Measurements from ENCODE around the gene NUDT16. TPM values are rescaled to one million over a fixed set of nuclear protein-coding genes. Genes with fewer than 3 reads are reported as not detected.
A peak's percentile ranks its signal among the peaks of the same experiment; 100 is the strongest.

Gene NUDT16
- polyA plus RNA-seq (2013) = 23.0 TPM

DNA sequence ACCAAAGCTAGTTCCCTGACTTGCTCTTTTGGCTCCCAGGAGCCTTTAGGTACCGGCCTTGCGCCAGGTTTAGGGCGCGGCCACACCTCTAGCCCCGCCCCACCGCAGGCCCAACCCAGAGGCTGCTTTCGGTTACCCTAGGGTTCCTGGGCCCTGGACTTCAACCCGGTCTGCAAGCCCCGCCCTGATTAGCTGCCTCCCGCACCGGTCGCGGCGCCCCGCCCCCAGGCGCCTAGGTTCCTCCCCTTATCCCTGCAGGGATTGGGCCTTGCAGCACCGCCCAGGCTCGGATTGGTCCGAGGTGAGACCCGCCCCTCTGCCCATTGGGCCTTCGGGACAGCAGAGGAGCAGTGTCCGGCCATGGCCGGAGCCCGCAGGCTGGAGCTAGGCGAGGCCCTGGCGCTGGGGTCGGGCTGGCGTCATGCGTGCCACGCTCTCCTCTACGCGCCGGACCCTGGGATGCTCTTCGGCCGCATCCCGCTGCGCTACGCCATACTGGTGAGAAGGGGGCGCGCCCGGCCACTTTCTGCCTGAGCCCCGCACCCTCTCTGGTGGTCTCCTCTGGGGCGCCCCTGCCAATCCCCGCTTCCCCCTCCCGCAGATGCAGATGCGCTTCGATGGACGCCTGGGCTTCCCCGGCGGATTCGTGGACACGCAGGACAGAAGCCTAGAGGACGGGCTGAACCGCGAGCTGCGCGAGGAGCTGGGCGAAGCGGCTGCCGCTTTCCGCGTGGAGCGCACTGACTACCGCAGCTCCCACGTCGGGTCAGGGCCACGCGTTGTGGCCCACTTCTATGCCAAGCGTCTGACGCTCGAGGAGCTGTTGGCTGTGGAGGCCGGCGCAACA lies at the start of gene NUDT16:
Gene NUDT16 (plus strand): TSS at position 330 of the 847 bp plus-strand sequence. CDS start 31 bp downstream, at position 361.
- CTCF ChIA-PET = interaction anchor here (1.0 to 1.8 kb wide), 5 partner anchors 11 to 414 kb away, joined by 3 to 4 read pairs (median 4); no protein-coding TSS in a partner anchor
- H3K4me3 ChIP-seq (ENCODE audit: control insufficient read depth in 1 of 7, extremely low read depth in 1 of 7, insufficient read depth in 4 of 7, low read depth in 2 of 7, low read length in 6 of 7) = peak within 1 kb of the TSS; percentile 80 to 97 (median 91)

DNA sequence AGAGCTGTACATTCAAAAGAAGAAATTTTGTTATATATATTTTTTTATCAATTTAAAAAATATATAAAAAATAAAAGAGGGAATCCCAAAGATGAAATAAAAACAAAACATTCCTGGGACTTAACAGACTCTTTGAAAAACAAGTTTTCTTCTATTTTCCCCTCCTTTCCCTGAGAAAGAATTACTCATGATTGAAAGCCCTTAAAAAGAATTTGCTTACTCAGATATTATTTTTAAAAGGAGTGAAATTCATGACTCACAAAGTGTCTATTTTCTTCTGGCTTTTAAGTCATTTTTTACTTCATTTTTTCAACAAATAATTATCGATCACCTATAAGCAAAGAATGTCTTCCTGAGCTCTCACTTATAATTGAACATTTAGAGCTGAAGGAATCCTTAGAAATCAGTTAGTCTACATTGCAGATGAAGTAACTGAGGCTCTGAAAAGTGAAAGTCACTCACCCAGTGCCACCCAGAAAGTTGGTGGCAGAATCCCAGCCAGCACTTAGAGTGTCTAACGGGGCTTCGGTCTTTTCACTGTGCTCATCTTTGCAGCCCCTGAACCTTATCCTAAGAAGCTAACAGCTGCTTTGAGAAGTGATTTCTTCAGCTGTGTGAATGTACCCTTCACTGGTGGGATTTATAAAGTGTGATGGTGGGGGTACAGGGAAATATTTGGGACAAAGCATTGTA lies 42.5 kb upstream of the NUDT16 start:
- Histone ChIP-seq H3K27me3 (replicated peaks in 2 of 5; ENCODE audit: control insufficient read depth in 4 of 5, insufficient read depth in 5 of 5, low read length in 4 of 5) (no peaks in the 10 kb centered on the region), H3K27ac (ENCODE audit: insufficient read depth in 1 of 2, low read depth in 1 of 2, low read length in 2 of 2, poor library complexity in 1 of 2, severe bottlenecking in 2 of 2) (no peak overlapping the region), H3K9me3 (ENCODE audit: control extremely low read depth in 1 of 5, control insufficient read depth in 4 of 5, insufficient read depth in 2 of 5, low read depth in 1 of 5, low read length in 4 of 5) (peaks cover 0 to 14% (median 4%) of the 10 kb centered on the region in 5 experiments), H3K4me3 (ENCODE audit: control insufficient read depth in 1 of 7, extremely low read depth in 1 of 7, insufficient read depth in 4 of 7, low read depth in 2 of 7, low read length in 6 of 7) (no peak overlapping the region), H3K4me1 (ENCODE audit: control extremely low read depth in 1 of 4, control insufficient read depth in 4 of 4, insufficient read depth in 4 of 4, low read length in 3 of 4) (no peaks in the 10 kb centered on the region), H3K36me3 (ENCODE audit: control insufficient read depth in 4 of 4, insufficient read depth in 4 of 4, low read length in 3 of 4) (no peaks in the 10 kb centered on the region)
- WGBS (ENCODE audit: insufficient coverage) = no CpG with 5 or more reads among the region's 3 CpGs
- ChIA-PET POLR2A (no interaction called here), CTCF (interaction anchor here (0.6 to 1.5 kb wide), 2 partner anchors 13 to 31 kb away, joined by 3 to 8 read pairs; no protein-coding TSS in a partner anchor)
- no peak for DNase-seq

More for the DNA sequence above, at the start of gene NUDT16:
- H3K4me1 ChIP-seq (ENCODE audit: control extremely low read depth in 1 of 4, control insufficient read depth in 4 of 4, insufficient read depth in 4 of 4, low read length in 3 of 4) = peaks cover 15 to 51% (median 37%) of the 10 kb centered on the region in 4 experiments
- POLR2A ChIA-PET = interaction anchor here (0.5 kb wide), 1 partner anchor 531 kb away, joined by 3 read pairs; no protein-coding TSS in a partner anchor
- H3K9me3 ChIP-seq (ENCODE audit: control extremely low read depth in 1 of 5, control insufficient read depth in 4 of 5, insufficient read depth in 2 of 5, low read depth in 1 of 5, low read length in 4 of 5) = no peaks in the 10 kb centered on the region
- H3K36me3 ChIP-seq (ENCODE audit: control insufficient read depth in 4 of 4, insufficient read depth in 4 of 4, low read length in 3 of 4) = peaks cover 3 to 11% (median 9%) of the 10 kb centered on the region in 4 experiments
- peak within 1 kb of the TSS; percentile 67 to 72 for H3K27ac ChIP-seq (ENCODE audit: insufficient read depth in 1 of 2, low read depth in 1 of 2, low read length in 2 of 2, poor library complexity in 1 of 2, severe bottlenecking in 2 of 2)
- peak; percentile 97 to 98 (median 98) for DNase-seq
- no peaks in the 10 kb centered on the region for H3K27me3 ChIP-seq (replicated peaks in 2 of 5; ENCODE audit: control insufficient read depth in 4 of 5, insufficient read depth in 5 of 5, low read length in 4 of 5)
- WGBS (ENCODE audit: insufficient coverage) = under 1% methylated on average over 65 of the region's 73 CpGs

DNA sequence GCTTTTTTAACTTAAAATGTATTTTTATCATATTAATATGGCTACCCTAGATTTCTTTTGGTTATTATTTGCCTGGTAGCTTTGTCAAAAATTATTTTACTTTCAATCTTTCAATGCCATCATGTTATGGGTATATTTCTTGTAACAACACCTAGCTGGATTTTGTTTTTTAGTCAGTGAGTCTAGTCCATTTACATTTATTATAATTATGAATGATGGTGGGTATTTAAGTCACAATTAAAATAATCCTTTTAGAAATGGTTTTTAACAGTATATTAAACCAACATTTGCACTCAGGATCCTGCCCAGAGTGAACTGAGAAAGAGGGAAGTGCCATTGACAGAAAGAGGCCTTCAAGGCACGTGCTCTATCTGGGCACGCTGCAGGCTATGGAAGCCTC lies 39.8 kb upstream of the NUDT16 start:
- Histone ChIP-seq H3K27ac (ENCODE audit: insufficient read depth in 1 of 2, low read depth in 1 of 2, low read length in 2 of 2, poor library complexity in 1 of 2, severe bottlenecking in 2 of 2) (no peak overlapping the region), H3K9me3 (ENCODE audit: control extremely low read depth in 1 of 5, control insufficient read depth in 4 of 5, insufficient read depth in 2 of 5, low read depth in 1 of 5, low read length in 4 of 5) (peaks cover 0 to 17% (median 6%) of the 10 kb centered on the region in 5 experiments), H3K27me3 (replicated peaks in 2 of 5; ENCODE audit: control insufficient read depth in 4 of 5, insufficient read depth in 5 of 5, low read length in 4 of 5) (no peaks in the 10 kb centered on the region), H3K4me3 (ENCODE audit: control insufficient read depth in 1 of 7, extremely low read depth in 1 of 7, insufficient read depth in 4 of 7, low read depth in 2 of 7, low read length in 6 of 7) (no peak overlapping the region), H3K36me3 (ENCODE audit: control insufficient read depth in 4 of 4, insufficient read depth in 4 of 4, low read length in 3 of 4) (no peaks in the 10 kb centered on the region), H3K4me1 (ENCODE audit: control extremely low read depth in 1 of 4, control insufficient read depth in 4 of 4, insufficient read depth in 4 of 4, low read length in 3 of 4) (no peaks in the 10 kb centered on the region)
- no peak for DNase-seq
- ChIA-PET CTCF (interaction anchor here (0.5 kb wide), 1 partner anchor 132 kb away, joined by 3 read pairs; no protein-coding TSS in a partner anchor), POLR2A (no interaction called here)
- WGBS (ENCODE audit: insufficient coverage) = 100% methylated on average over 2 of the region's 2 CpGs

DNA sequence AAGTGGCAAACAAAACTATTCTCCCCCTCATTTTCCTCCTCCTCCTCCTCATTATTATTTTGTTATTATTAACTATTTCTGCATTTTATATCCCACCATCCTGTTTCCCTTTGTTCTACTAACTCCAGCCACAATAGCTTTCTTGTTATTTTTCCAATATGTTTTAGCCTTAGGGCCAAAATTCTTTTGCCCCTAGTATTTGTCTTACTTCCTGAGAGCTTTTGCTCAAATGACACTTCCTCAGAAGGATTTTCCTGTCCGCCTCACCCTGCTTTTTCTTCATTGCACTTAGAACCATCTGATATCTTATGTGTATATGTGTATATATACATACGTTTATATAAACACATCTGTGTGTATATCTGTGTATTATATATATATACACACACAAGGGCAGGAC lies 32.7 kb upstream of the NUDT16 start:
- no CpG with 5 or more reads among the region's 2 CpGs for WGBS (ENCODE audit: insufficient coverage)
- Histone ChIP-seq H3K4me1 (ENCODE audit: control extremely low read depth in 1 of 4, control insufficient read depth in 4 of 4, insufficient read depth in 4 of 4, low read length in 3 of 4) (peaks cover 0 to 4% (median 0%) of the 10 kb centered on the region in 4 experiments), H3K9me3 (ENCODE audit: control extremely low read depth in 1 of 5, control insufficient read depth in 4 of 5, insufficient read depth in 2 of 5, low read depth in 1 of 5, low read length in 4 of 5) (peaks cover 0 to 3% (median 0%) of the 10 kb centered on the region in 5 experiments), H3K27me3 (replicated peaks in 2 of 5; ENCODE audit: control insufficient read depth in 4 of 5, insufficient read depth in 5 of 5, low read length in 4 of 5) (no peaks in the 10 kb centered on the region), H3K36me3 (ENCODE audit: control insufficient read depth in 4 of 4, insufficient read depth in 4 of 4, low read length in 3 of 4) (no peaks in the 10 kb centered on the region), H3K27ac (ENCODE audit: insufficient read depth in 1 of 2, low read depth in 1 of 2, low read length in 2 of 2, poor library complexity in 1 of 2, severe bottlenecking in 2 of 2) (no peak overlapping the region), H3K4me3 (ENCODE audit: control insufficient read depth in 1 of 7, extremely low read depth in 1 of 7, insufficient read depth in 4 of 7, low read depth in 2 of 7, low read length in 6 of 7) (no peak overlapping the region)
- POLR2A ChIA-PET = no interaction called here
- CTCF ChIA-PET = no interaction called here
- DNase-seq = no peak

DNA sequence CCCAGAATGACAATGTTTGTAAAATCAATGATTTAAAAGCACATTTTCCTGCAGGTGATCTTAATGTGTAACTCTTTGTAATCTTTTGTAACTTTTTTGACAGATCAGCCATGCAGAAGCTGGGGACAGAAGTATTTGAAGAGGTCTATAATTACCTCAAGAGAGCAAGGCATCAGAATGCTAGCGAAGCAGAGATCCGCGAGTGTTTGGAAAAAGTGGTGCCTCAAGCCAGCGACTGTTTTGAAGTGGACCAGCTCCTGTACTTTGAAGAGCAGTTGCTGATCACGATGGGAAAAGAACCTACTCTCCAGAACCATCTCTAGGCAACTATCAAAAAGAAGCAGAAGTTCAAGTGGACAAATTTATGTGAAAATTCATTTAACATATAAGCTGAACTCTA lies 32.1 kb upstream of the NUDT16 start:
- no peak for DNase-seq
- Histone ChIP-seq H3K36me3 (ENCODE audit: control insufficient read depth in 4 of 4, insufficient read depth in 4 of 4, low read length in 3 of 4) (no peaks in the 10 kb centered on the region), H3K27me3 (replicated peaks in 2 of 5; ENCODE audit: control insufficient read depth in 4 of 5, insufficient read depth in 5 of 5, low read length in 4 of 5) (no peaks in the 10 kb centered on the region), H3K27ac (ENCODE audit: insufficient read depth in 1 of 2, low read depth in 1 of 2, low read length in 2 of 2, poor library complexity in 1 of 2, severe bottlenecking in 2 of 2) (no peak overlapping the region), H3K9me3 (ENCODE audit: control extremely low read depth in 1 of 5, control insufficient read depth in 4 of 5, insufficient read depth in 2 of 5, low read depth in 1 of 5, low read length in 4 of 5) (peaks cover 0 to 3% (median 0%) of the 10 kb centered on the region in 5 experiments), H3K4me1 (ENCODE audit: control extremely low read depth in 1 of 4, control insufficient read depth in 4 of 4, insufficient read depth in 4 of 4, low read length in 3 of 4) (peaks cover 0 to 6% (median 0%) of the 10 kb centered on the region in 4 experiments), H3K4me3 (ENCODE audit: control insufficient read depth in 1 of 7, extremely low read depth in 1 of 7, insufficient read depth in 4 of 7, low read depth in 2 of 7, low read length in 6 of 7) (no peak overlapping the region)
- WGBS (ENCODE audit: insufficient coverage) = 96% methylated on average over 4 of the region's 5 CpGs
- ChIA-PET CTCF (no interaction called here), POLR2A (no interaction called here)

DNA sequence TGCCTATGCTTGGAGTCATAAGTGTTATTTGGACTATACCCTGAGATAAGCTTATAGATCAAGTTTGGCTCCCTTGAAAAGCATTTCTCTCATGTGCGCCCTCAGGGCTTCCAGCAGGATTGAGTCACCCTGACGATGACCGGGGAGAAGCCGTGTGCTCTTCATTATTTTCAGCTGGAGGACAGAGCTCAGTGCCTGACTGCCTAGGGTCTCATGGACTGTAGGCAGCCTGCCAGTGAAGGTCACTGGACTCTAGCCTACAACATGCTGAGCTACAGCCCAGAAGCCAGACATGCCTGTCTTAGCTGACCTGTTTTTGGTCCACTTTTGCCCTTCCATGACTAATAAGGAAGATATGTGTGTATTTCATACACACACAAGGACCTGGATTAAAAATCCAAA lies 31.6 kb upstream of the NUDT16 start:
- no peak for DNase-seq
- H3K27me3 ChIP-seq (replicated peaks in 2 of 5; ENCODE audit: control insufficient read depth in 4 of 5, insufficient read depth in 5 of 5, low read length in 4 of 5) = no peaks in the 10 kb centered on the region
- H3K27ac ChIP-seq (ENCODE audit: insufficient read depth in 1 of 2, low read depth in 1 of 2, low read length in 2 of 2, poor library complexity in 1 of 2, severe bottlenecking in 2 of 2) = no peak overlapping the region
- WGBS (ENCODE audit: insufficient coverage) = 96% methylated on average over 4 of the region's 4 CpGs
- ChIA-PET POLR2A (no interaction called here), CTCF (no interaction called here)
- H3K9me3 ChIP-seq (ENCODE audit: control extremely low read depth in 1 of 5, control insufficient read depth in 4 of 5, insufficient read depth in 2 of 5, low read depth in 1 of 5, low read length in 4 of 5) = no peaks in the 10 kb centered on the region
- H3K36me3 ChIP-seq (ENCODE audit: control insufficient read depth in 4 of 4, insufficient read depth in 4 of 4, low read length in 3 of 4) = no peaks in the 10 kb centered on the region
- H3K4me3 ChIP-seq (ENCODE audit: control insufficient read depth in 1 of 7, extremely low read depth in 1 of 7, insufficient read depth in 4 of 7, low read depth in 2 of 7, low read length in 6 of 7) = no peak overlapping the region
- peaks cover 0 to 6% (median 0%) of the 10 kb centered on the region in 4 experiments for H3K4me1 ChIP-seq (ENCODE audit: control extremely low read depth in 1 of 4, control insufficient read depth in 4 of 4, insufficient read depth in 4 of 4, low read length in 3 of 4)

DNA sequence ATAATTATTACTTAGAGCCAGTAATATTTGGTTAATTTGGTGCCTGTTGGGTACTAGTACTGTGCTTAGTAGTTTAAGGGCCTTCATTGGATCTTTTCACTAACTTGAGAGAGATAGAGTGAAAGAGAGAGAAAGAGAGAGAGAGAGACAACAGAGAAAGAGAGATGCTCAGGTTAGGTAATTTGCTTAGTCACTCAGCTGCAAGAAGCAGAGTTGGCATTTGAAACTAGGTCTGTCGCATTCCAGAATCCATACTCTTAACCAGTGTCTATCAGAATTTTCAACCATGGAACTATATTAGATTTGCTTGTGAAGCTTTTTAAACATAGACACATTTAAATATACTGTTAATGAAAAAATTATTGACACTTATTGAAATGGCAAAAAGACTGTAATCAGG lies 31.1 kb upstream of the NUDT16 start:
- WGBS (ENCODE audit: insufficient coverage) = no CpG with 5 or more reads among the region's 1 CpG
- CTCF ChIA-PET = no interaction called here
- H3K9me3 ChIP-seq (ENCODE audit: control extremely low read depth in 1 of 5, control insufficient read depth in 4 of 5, insufficient read depth in 2 of 5, low read depth in 1 of 5, low read length in 4 of 5) = no peaks in the 10 kb centered on the region
- no peak overlapping the region for H3K4me3 ChIP-seq (ENCODE audit: control insufficient read depth in 1 of 7, extremely low read depth in 1 of 7, insufficient read depth in 4 of 7, low read depth in 2 of 7, low read length in 6 of 7)
- no peaks in the 10 kb centered on the region for H3K36me3 ChIP-seq (ENCODE audit: control insufficient read depth in 4 of 4, insufficient read depth in 4 of 4, low read length in 3 of 4)
- H3K27me3 ChIP-seq (replicated peaks in 2 of 5; ENCODE audit: control insufficient read depth in 4 of 5, insufficient read depth in 5 of 5, low read length in 4 of 5) = no peaks in the 10 kb centered on the region
- H3K4me1 ChIP-seq (ENCODE audit: control extremely low read depth in 1 of 4, control insufficient read depth in 4 of 4, insufficient read depth in 4 of 4, low read length in 3 of 4) = peaks cover 0 to 6% (median 0%) of the 10 kb centered on the region in 4 experiments
- POLR2A ChIA-PET = no interaction called here
- DNase-seq = no peak
- no peak overlapping the region for H3K27ac ChIP-seq (ENCODE audit: insufficient read depth in 1 of 2, low read depth in 1 of 2, low read length in 2 of 2, poor library complexity in 1 of 2, severe bottlenecking in 2 of 2)

Data from common myeloid progenitor, CD34-positive (primary cell).